NB4 (cell line): ENCODE measurements around the gene PDZRN3.

ENCODE experiments used
- MAX ChIP-seq: IDR thresholded peaks from 2 replicates; pipeline ENCODE4 v1.6.1; 2011; ENCODE audit warnings: low read depth, low read length
- MYC ChIP-seq: IDR thresholded peaks from 2 replicates; pipeline ENCODE4 v1.6.1; 2011; ENCODE audit warnings: low read depth, low read length
- POLR2A ChIP-seq: IDR thresholded peaks from 2 replicates; pipeline ENCODE4 v1.6.1; 2011; ENCODE audit warnings: mild to moderate bottlenecking; ENCODE audit not compliant: insufficient read length; ENCODE audit errors: extremely low read depth
- TF ChIP-seq, protein P1 (sequence below): IDR thresholded peaks from one replicate; pipeline ENCODE4 v1.5.1; 2012; ENCODE audit warnings: low read depth, low read length

- TF ChIP-seq POLR2A (no peak), MAX (no peak), MYC (no peak)
- TF ChIP-seq, protein P1, sequence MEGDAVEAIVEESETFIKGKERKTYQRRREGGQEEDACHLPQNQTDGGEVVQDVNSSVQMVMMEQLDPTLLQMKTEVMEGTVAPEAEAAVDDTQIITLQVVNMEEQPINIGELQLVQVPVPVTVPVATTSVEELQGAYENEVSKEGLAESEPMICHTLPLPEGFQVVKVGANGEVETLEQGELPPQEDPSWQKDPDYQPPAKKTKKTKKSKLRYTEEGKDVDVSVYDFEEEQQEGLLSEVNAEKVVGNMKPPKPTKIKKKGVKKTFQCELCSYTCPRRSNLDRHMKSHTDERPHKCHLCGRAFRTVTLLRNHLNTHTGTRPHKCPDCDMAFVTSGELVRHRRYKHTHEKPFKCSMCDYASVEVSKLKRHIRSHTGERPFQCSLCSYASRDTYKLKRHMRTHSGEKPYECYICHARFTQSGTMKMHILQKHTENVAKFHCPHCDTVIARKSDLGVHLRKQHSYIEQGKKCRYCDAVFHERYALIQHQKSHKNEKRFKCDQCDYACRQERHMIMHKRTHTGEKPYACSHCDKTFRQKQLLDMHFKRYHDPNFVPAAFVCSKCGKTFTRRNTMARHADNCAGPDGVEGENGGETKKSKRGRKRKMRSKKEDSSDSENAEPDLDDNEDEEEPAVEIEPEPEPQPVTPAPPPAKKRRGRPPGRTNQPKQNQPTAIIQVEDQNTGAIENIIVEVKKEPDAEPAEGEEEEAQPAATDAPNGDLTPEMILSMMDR = no peak
Observed at GRCh38 chr3:73542136-73542535, 82.6 kb downstream of the PDZRN3 start.
